ENCODE results near the gene IL20RB. TPM values are rescaled to one million over a fixed set of nuclear protein-coding genes. Genes with fewer than 3 reads are reported as not detected.

The IL20RB gene
- total and polyA plus RNA-seq, 2 of the 4 experiments (the other 2 are of a cell fraction) = 0.72 to 0.97 TPM

DNA sequence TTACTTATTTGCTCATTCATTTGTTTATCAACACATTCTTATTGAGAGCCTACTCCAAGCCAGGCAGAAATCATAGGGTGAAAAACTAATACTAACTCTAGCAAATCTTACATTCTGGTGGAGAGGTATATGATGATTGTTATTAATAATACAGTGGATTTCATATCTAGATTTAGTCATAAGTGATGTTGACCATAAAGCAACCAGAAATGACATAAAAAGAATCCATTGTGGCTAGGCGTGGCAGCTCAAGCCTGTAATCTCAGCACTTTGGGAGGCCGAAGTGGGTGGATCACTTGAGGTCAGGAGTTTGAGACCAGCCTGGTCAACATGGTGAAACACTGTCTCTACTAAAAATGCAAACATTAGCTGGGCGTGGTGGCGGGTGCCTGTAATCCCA is 26.2 kb upstream of the IL20RB start:
- Histone ChIP-seq H3K36me3 (ENCODE audit: control insufficient read depth, insufficient read depth, low read length) (peaks cover 10% of the 10 kb centered on the region), H3K27me3 (ENCODE audit: control insufficient read depth, insufficient read depth, low read length) (no peaks in the 10 kb centered on the region), H3K14ac (replicated peaks; ENCODE audit: low read depth, low read length) (no peak overlapping the region), H3K18ac (ENCODE audit: low read depth, low read length) (no peak overlapping the region), H4K20me1 (ENCODE audit: insufficient read depth, low read length) (peaks cover 6% of the 10 kb centered on the region), H3K9me1 (ENCODE audit: insufficient read depth, low read length) (peaks cover 10% of the 10 kb centered on the region), H3K56ac (ENCODE audit: extremely low read depth, insufficient read depth, low read length) (no peak overlapping the region), H2BK120ac (ENCODE audit: low read depth, low read length) (no peak overlapping the region), H3K4me3 (ENCODE audit: insufficient read depth, low read depth, low read length) (no peak overlapping the region), H3K9me3 (ENCODE audit: control insufficient read depth, insufficient read depth, low read length) (no peaks in the 10 kb centered on the region), H2AK5ac (ENCODE audit: low read depth, low read length) (no peak overlapping the region; the same call in 1 of the 2 replicates), H3K23ac (ENCODE audit: low read depth, low read length) (no peak overlapping the region), H4K8ac (ENCODE audit: low read depth in 2 of 2, low read length in 2 of 2) (no peak overlapping the region), H2BK20ac (ENCODE audit: low read depth, low read length) (no peak overlapping the region), H3K27ac (ENCODE audit: insufficient read depth, low read length) (no peak overlapping the region), H3K4ac (ENCODE audit: low read depth, low read length) (no peak overlapping the region), H3K4me1 (ENCODE audit: control insufficient read depth, insufficient read depth, low read length) (0 out of 2 replicates have a peak, but pooled peaks cover 2% of the 10 kb centered on the region), H2AK9ac (replicated peaks; ENCODE audit: low read depth, low read length, poor library complexity) (no peak overlapping the region), H4K5ac (ENCODE audit: low read depth, low read length) (no peak overlapping the region), H2BK15ac (ENCODE audit: low read depth, low read length) (no peak overlapping the region), H3K4me2 (ENCODE audit: low read depth, low read length) (no peak overlapping the region), H3K79me1 (ENCODE audit: low read depth in 1 of 2, low read length in 2 of 2) (peaks cover 12 to 55% of the 10 kb centered on the region in 2 experiments), H3K9ac (ENCODE audit: low read depth, low read length) (no peak overlapping the region), H2BK5ac (ENCODE audit: low read depth, low read length, poor library complexity, severe bottlenecking) (no peak overlapping the region), H4K91ac (ENCODE audit: insufficient read depth, low read depth, low read length) (no peak overlapping the region), H2AFZ (replicated peaks; ENCODE audit: low read length, poor library complexity) (no peak overlapping the region)
- DNase-seq (no peak), ATAC-seq (ENCODE audit: low read depth) (no peak)
- TF ChIP-seq MXI1 (IDR thresholded peaks at IDR 0.05; ENCODE audit: borderline replicate concordance, low read depth, low read length) = no peak
- in situ Hi-C loops (cut with MboI; ENCODE audit: low sequenced_read_pairs) (no loop called here), dilution Hi-C loops (cut with HindIII; ENCODE audit: low sequenced_read_pairs, unreplicated experiment) (no loop called here), intact Hi-C loops (cut with micrococcal nuclease) (no loop called here)
- WGBS, 2 experiments (ENCODE audit: extremely low coverage in 2 of 2, insufficient read length in 1 of 2) = no CpG with 5 or more reads among the region's 4 CpGs
- ChIA-PET CTCF (no interaction called here), POLR2A (ENCODE audit: unreplicated experiment) (no interaction called here)
- BruUV-seq (replicated peaks) = no TSS peak

Measured in IMR-90 (cell line).